Neural progenitor cell (in vitro differentiated cells): ENCODE data around the gene EPHB4. TPM values are rescaled to one million over a fixed set of nuclear protein-coding genes. Genes with fewer than 3 reads are reported as not detected.

Experiments used
- DNase-seq: peaks from one replicate; pipeline ENCODE4 v3.0.0-alpha.2; 2016; ENCODE audit warnings: low spot score
- H2AFZ ChIP-seq: fragments of 200-600 bp; sonication (generic); replicated peaks from 2 replicates; pipeline ENCODE4 v1.6.1; 2016; ENCODE audit warnings: antibody characterized with exemption
- H3F3A ChIP-seq: fragments of 200-600 bp; sonication (generic); 2 replicates; pipeline ENCODE4 v1.6.1; 2016; ENCODE audit warnings: antibody characterized with exemption, low read depth
- H3K27ac ChIP-seq: fragments of 200-600 bp; sonication (generic); 2 replicates; pipeline ENCODE4 v1.5.1; 2016; ENCODE audit warnings: mild to moderate bottlenecking
- H3K27me3 ChIP-seq: fragments of 200-600 bp; sonication (generic); 2 replicates; pipeline ENCODE4 v1.6.1; 2016; ENCODE audit warnings: mild to moderate bottlenecking, moderate library complexity
- H3K36me3 ChIP-seq: fragments of 200-600 bp; sonication (generic); 2 replicates; pipeline ENCODE4 v1.5.1; 2016
- H3K4me1 ChIP-seq: fragments of 200-600 bp; sonication (generic); 2 replicates; pipeline ENCODE4 v1.6.1; 2016; ENCODE audit warnings: mixed run types
- H3K4me2 ChIP-seq: fragments of 200-600 bp; sonication (generic); 2 replicates; pipeline ENCODE4 v1.6.1; 2016
- H3K4me3 ChIP-seq: fragments of 200-600 bp; sonication (generic); 2 replicates; pipeline ENCODE4 v1.5.1; 2016
- H3K79me2 ChIP-seq: fragments of 200-600 bp; sonication (generic); 2 replicates; pipeline ENCODE4 v1.6.1; 2016; ENCODE audit warnings: low read depth
- H3K9ac ChIP-seq: fragments of 200-600 bp; sonication (generic); 2 replicates; pipeline ENCODE4 v1.6.1; 2016
- H3K9me3 ChIP-seq: fragments of 200-600 bp; sonication (generic); 2 replicates; pipeline ENCODE4 v1.5.1; 2016; ENCODE audit warnings: low read depth
- H4K20me1 ChIP-seq: fragments of 200-600 bp; sonication (generic); 2 replicates; pipeline ENCODE4 v1.6.1; 2016; ENCODE audit warnings: low read depth
- H3K27ac Mint-ChIP-seq: 3 replicates; pipeline ENCODE4 v1.8.0; 2021; ENCODE audit warnings: mixed read lengths
- H3K27me3 Mint-ChIP-seq: 2 replicates; pipeline ENCODE4 v1.8.0; 2022; ENCODE audit warnings: low read depth, mild to moderate bottlenecking, inconsistent platforms, moderate library complexity, mixed read lengths; ENCODE audit not compliant: insufficient read depth
- H3K36me3 Mint-ChIP-seq: 3 replicates; pipeline ENCODE4 v1.8.0; 2021; ENCODE audit warnings: mixed read lengths
- H3K4me1 Mint-ChIP-seq: 3 replicates; pipeline ENCODE4 v1.8.0; 2021; ENCODE audit warnings: mixed read lengths
- H3K4me3 Mint-ChIP-seq: 3 replicates; pipeline ENCODE4 v1.8.0; 2021; ENCODE audit warnings: mild to moderate bottlenecking, moderate library complexity, mixed read lengths
- H3K9me3 Mint-ChIP-seq: 3 replicates; pipeline ENCODE4 v1.8.0; 2020; ENCODE audit warnings: mixed read lengths
- CTCF ChIP-seq: fragments of 200-600 bp; sonication (generic); IDR thresholded peaks from 2 replicates; pipeline ENCODE4 v1.5.1; 2017; ENCODE audit warnings: antibody characterized with exemption, mild to moderate bottlenecking
- EZH2 ChIP-seq: fragments of 200-600 bp; sonication (generic); IDR thresholded peaks from 2 replicates; pipeline ENCODE4 v1.6.1; 2017; ENCODE audit warnings: antibody characterized with exemption, mild to moderate bottlenecking, moderate library complexity
- EZH2phosphoT487 ChIP-seq: fragments of 200-600 bp; sonication (generic); IDR thresholded peaks from 2 replicates; pipeline ENCODE4 v1.6.1; 2017; ENCODE audit warnings: antibody characterized with exemption
- total RNA-seq: library from RNA; depleted of rRNA; stranded (reverse); fragments of >200 nt; gene quantifications from 2 replicates; pipeline ENCODE4 v1.2.3, GENCODE V29; 2015; ENCODE audit warnings: low replicate concordance

The EPHB4 gene
- total RNA-seq, 1 donor from 2014 or later, result 66.5 TPM

DNA sequence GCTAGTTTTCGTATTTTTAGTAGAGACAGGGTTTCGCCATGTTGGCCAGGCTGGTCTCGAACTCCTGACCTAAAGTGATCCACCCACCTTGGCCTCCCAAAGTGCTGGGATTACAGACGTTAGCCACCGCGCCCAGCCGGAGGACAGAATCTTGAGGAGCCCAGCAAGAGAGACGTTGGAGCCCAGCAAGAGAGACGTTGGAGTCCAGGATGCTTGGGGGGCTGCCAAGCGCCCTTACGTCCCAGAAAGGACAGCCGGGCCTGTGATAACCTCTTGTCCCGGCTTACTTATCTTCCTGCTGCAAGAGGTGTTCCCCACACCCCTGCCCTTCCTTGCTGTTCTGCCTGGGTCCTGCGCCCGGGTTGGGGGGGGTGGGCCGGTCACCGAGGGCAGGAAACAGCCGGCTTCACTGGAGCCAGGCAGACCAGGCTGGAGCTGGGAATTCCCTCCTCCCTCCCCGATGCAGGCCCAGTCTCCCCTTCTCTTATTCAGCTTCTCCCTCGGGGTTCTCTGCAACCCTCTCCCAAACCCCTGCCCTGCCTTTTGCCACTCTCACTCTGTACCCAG, 1.9 kb upstream of the EPHB4 start:
- Histone ChIP-seq H3K36me3 (no peaks in the 10 kb centered on the region), H2AFZ (no peak overlapping the region), H3K27me3 (no peaks in the 10 kb centered on the region), H3K4me2 (peak overlapping the region; percentile 99), H3K27ac (no peak overlapping the region), H3F3A (peaks cover 20% of the 10 kb centered on the region), H3K9ac (no peak overlapping the region), H3K4me1 (peaks cover 10% of the 10 kb centered on the region), H3K4me3 (peak overlapping the region; percentile 100), H4K20me1 (peaks cover 23% of the 10 kb centered on the region), H3K79me2 (peaks cover 40% of the 10 kb centered on the region), H3K9me3 (no peaks in the 10 kb centered on the region)
- Mint-ChIP-seq H3K9me3 (no peaks in the 10 kb centered on the region), H3K27ac (no peak overlapping the region), H3K27me3 (peaks cover 13% of the 10 kb centered on the region), H3K4me3 (peak overlapping the region; percentile 98), H3K4me1 (peaks cover 26% of the 10 kb centered on the region), H3K36me3 (peaks cover 3% of the 10 kb centered on the region)
- DNase-seq, result no peak
- TF ChIP-seq CTCF (no peak), EZH2 (no peak), EZH2phosphoT487 (no peak)

DNA sequence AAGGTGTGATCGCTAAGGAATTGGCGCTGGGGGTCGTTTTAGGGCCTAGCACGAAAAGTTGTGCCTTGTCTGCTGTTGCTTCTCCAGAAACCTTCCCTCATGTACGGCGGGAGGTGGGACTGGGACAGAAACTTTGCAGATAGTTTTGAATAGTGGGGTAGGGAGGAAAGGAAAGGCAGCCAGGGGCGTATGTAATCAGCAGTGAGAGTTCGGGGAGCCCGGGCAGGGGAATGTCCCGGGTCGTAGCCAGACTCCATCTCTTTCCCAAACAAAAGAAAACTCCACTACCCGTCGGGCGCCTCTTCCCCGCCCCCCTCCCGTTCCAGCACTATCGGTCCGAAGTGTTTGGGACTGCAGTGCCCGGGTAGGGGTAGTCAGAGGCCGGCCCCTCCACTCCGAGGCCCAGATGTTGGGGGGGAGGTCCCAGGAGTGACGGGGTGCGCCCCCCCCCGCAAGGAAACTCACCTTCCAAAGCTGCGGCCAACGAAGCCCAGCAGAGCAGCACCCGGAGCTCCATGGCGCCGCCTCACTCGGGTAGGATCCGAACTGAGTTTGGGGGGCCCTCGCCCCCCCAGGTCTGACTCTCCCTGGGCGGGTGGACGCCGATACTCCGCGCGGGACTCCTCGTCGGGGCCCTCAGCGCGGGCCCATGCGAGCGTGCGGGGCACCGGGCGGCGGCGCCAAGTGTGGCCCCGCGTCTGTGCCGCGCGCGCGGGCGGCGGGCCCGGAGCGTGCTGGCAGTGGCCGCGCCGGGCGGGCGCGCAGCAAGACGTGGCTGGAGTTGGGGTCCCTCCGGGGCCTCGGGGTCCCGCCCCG, 601 bp downstream of the EPHB4 start:
- Mint-ChIP-seq H3K4me3 (peak overlapping the region; percentile 98), H3K27ac (peak overlapping the region; percentile 77), H3K27me3 (peaks cover 12% of the 10 kb centered on the region), H3K4me1 (peaks cover 26% of the 10 kb centered on the region), H3K36me3 (peaks cover 8% of the 10 kb centered on the region), H3K9me3 (no peaks in the 10 kb centered on the region)
- Histone ChIP-seq H3K27ac (no peak overlapping the region), H3K27me3 (no peaks in the 10 kb centered on the region), H3K4me3 (peak overlapping the region; percentile 100), H4K20me1 (peaks cover 39% of the 10 kb centered on the region), H3K36me3 (no peaks in the 10 kb centered on the region), H2AFZ (no peak overlapping the region), H3F3A (peaks cover 20% of the 10 kb centered on the region), H3K9ac (peak overlapping the region; percentile 69), H3K79me2 (peaks cover 50% of the 10 kb centered on the region), H3K4me2 (peak overlapping the region; percentile 99), H3K4me1 (peaks cover 10% of the 10 kb centered on the region), H3K9me3 (no peaks in the 10 kb centered on the region)
- TF ChIP-seq EZH2, result no peak
- TF ChIP-seq EZH2phosphoT487, result no peak
- TF ChIP-seq CTCF, result no peak
- peak; percentile 61 for DNase-seq

DNA sequence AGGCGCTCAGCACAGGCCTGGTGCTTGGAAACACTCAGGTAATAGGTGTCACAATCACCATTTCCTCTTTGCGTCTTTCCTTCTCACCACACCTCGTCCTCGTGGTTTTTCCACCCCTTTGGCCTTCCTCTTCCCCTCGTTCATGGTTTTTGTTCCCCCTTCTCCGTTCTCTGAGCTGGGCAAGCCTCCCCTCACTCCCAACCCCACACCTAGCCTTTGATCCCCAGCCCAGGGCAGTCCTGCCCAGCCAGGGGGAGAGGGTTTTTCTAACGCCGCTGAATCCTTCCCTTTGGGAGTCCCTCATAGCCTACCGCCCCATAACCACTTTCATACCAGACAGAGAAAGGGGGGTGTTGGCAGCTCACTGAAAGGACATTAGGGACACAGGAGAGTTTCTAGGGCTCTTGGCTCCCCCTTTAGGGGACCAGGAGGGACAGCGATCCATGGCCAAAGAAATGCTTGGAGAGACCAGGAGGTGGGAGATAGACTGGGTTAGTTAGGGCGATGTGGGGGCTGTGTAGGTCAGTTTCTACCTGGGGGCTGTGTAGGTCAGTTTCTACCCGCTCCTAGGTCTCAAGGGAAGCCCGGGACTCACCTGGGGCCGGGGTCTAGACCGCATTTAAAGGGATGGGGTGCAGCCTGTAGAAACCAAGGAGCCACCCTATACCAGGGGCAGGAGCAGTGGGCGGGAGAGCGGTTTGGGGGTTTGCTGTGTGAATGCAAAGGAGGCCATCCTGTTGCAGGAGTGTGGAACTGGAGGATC, 1.4 kb downstream of the EPHB4 start:
- H3K36me3 Mint-ChIP-seq, result peaks cover 8% of the 10 kb centered on the region
- peaks cover 53% of the 10 kb centered on the region for H3K79me2 ChIP-seq
- DNase-seq, result peak; percentile 69
- peaks cover 10% of the 10 kb centered on the region for H3K4me1 ChIP-seq
- no peak overlapping the region for H3K27ac ChIP-seq
- H3K9me3 Mint-ChIP-seq, result no peaks in the 10 kb centered on the region
- no peaks in the 10 kb centered on the region for H3K36me3 ChIP-seq
- H4K20me1 ChIP-seq, result peaks cover 39% of the 10 kb centered on the region
- H3K27ac Mint-ChIP-seq, result peak overlapping the region; percentile 77
- TF ChIP-seq EZH2 (no peak), CTCF (peak; percentile 47), EZH2phosphoT487 (no peak)
- peak overlapping the region; percentile 69 for H3K9ac ChIP-seq
- no peaks in the 10 kb centered on the region for H3K27me3 ChIP-seq
- H2AFZ ChIP-seq, result no peak overlapping the region
- H3K4me3 Mint-ChIP-seq, result peak overlapping the region; percentile 98
- peak overlapping the region; percentile 99 for H3K4me2 ChIP-seq
- peaks cover 20% of the 10 kb centered on the region for H3F3A ChIP-seq
- no peaks in the 10 kb centered on the region for H3K9me3 ChIP-seq
- peaks cover 15% of the 10 kb centered on the region for H3K27me3 Mint-ChIP-seq
- H3K4me3 ChIP-seq, result peak overlapping the region; percentile 100
- peaks cover 26% of the 10 kb centered on the region for H3K4me1 Mint-ChIP-seq
